Gastrocnemius medialis (tissue), 4 donors: ENCODE data around the gene DPP10. TPM values are rescaled to one million over a fixed set of nuclear protein-coding genes. Genes with fewer than 3 reads are reported as not detected.

Experiments
- ATAC-seq, 2 donors: fragments of 150-250 bp; one replicate each; pipeline ENCODE4 v1.9.1; 2016
- DNase-seq, 2 donors: peaks; one replicate each; pipeline ENCODE4 v3.0.0-alpha.2; 2019
- H3K27ac ChIP-seq, 4 donors: fragments of 200-600 bp; sonication (generic); 1 replicate in 1 of 4; 2 replicates in 3 of 4; pipeline ENCODE4 v1.5.1; 2016 to 2018; ENCODE audit warnings: mild to moderate bottlenecking in 2 of 4, moderate library complexity in 1 of 4
- H3K27me3 ChIP-seq, 3 donors: fragments of 200-600 bp; sonication (generic) in 2 of 3; 1 replicate in 1 of 3; 2 replicates in 2 of 3; pipeline versions ENCODE4 v1.5.1 to v1.6.0; 2016 to 2019; ENCODE audit warnings: mild to moderate bottlenecking in 1 of 3, moderate library complexity in 1 of 3
- H3K36me3 ChIP-seq, 2 donors: fragments of 200-600 bp; sonication (generic) in 1 of 2; one replicate each; pipeline ENCODE4 v1.5.1; 2017 to 2018
- H3K4me1 ChIP-seq, 2 donors: fragments of 200-600 bp; sonication (generic) in 1 of 2; one replicate each; pipeline ENCODE4 v1.5.1; 2016 to 2017; ENCODE audit warnings: mild to moderate bottlenecking in 2 of 2
- H3K4me3 ChIP-seq, 4 donors: fragments of 200-600 bp; sonication (generic) in 3 of 4; 1 replicate in 1 of 4; 2 replicates in 3 of 4; pipeline ENCODE4 v1.5.1; 2016 to 2019; ENCODE audit warnings: mild to moderate bottlenecking in 2 of 4
- H3K9me3 ChIP-seq, 3 donors: fragments of 200-600 bp; sonication (generic) in 2 of 3; 1 replicate in 1 of 3; 2 replicates in 2 of 3; pipeline ENCODE4 v1.5.1; 2016 to 2019
- CTCF ChIP-seq, 5 experiments: fragments of 450-650 bp in 3 of 5; fragments of 200-600 bp in 2 of 5; sonication (generic) in 2 of 5; IDR thresholded peaks in 4 of 5; conservative IDR thresholded peaks in 1 of 5; 1 replicate in 4 of 5; 2 replicates in 1 of 5; pipeline ENCODE4 v1.5.1; 2016 to 2019; ENCODE audit warnings: antibody characterized with exemption in 5 of 5, mild to moderate bottlenecking in 3 of 5, moderate library complexity in 3 of 5
- POLR2A ChIP-seq, 2 donors: fragments of 450-650 bp; IDR thresholded peaks; one replicate each; pipeline ENCODE4 v1.6.1; 2017; ENCODE audit warnings: antibody characterized with exemption in 2 of 2, mild to moderate bottlenecking in 2 of 2, moderate library complexity in 2 of 2
- in situ Hi-C, 4 donors: fragments of 200-750 bp; cut with MboI; loops; one replicate each; pipeline versions ENCODE4 v1.15.0 to v1.8.0; 2017; ENCODE audit warnings: low sequenced_read_pairs in 4 of 4
- intact Hi-C: fragments of 100-400 bp; cut with DNase I; formaldehyde crosslinking; loops from one replicate; pipeline ENCODE4 v1.15.1; 2023; ENCODE audit warnings: low total_unique reads
- total RNA-seq, 4 donors: library from RNA; depleted of rRNA; stranded (reverse); fragments of >200 nt; gene quantifications; one replicate each; pipeline versions ENCODE4 v1.1.0 to v1.2.3, GENCODE V29; 2016

The DPP10 gene
- total RNA-seq, 4 donors from 2014 or later = not detected

GRCh38 chr2:115610888-115611287, 1168.4 kb downstream of the DPP10 start:
- in situ Hi-C loops = no loop called here
- DNase-seq = no peak

GRCh38 chr2:115624332-115624731, 1181.9 kb downstream of the DPP10 start:
- Histone ChIP-seq H3K9me3 (no peaks in the 10 kb centered on the region), H3K4me1 (no peaks in the 10 kb centered on the region), H3K27ac (no peak overlapping the region), H3K27me3 (no peaks in the 10 kb centered on the region), H3K4me3 (no peak overlapping the region), H3K36me3 (no peaks in the 10 kb centered on the region)
- in situ Hi-C loops (no loop called here), intact Hi-C loops (no loop called here)
- no peak for DNase-seq
- ATAC-seq = no peak
- no peak for TF ChIP-seq CTCF (IDR thresholded peaks at IDR 0.05 in 4 of 5, conservative IDR thresholded peaks at IDR 0.05 in 1 of 5)
- TF ChIP-seq POLR2A (IDR thresholded peaks at IDR 0.05) = no peak

More at GRCh38 chr2:115610888-115611287, 1168.4 kb downstream of the DPP10 start:
- intact Hi-C loops = no loop called here
- Histone ChIP-seq H3K9me3 (no peaks in the 10 kb centered on the region), H3K4me3 (no peak overlapping the region), H3K27ac (no peak overlapping the region), H3K36me3 (no peaks in the 10 kb centered on the region), H3K27me3 (no peaks in the 10 kb centered on the region), H3K4me1 (no peaks in the 10 kb centered on the region)
- ATAC-seq = no peak
- TF ChIP-seq CTCF (IDR thresholded peaks at IDR 0.05 in 4 of 5, conservative IDR thresholded peaks at IDR 0.05 in 1 of 5) (no peak), POLR2A (IDR thresholded peaks at IDR 0.05) (no peak)

GRCh38 chr2:115634578-115634977, 1192.1 kb downstream of the DPP10 start:
- Histone ChIP-seq H3K4me3 (no peak overlapping the region), H3K36me3 (no peaks in the 10 kb centered on the region), H3K27ac (no peak overlapping the region), H3K27me3 (no peaks in the 10 kb centered on the region), H3K4me1 (no peaks in the 10 kb centered on the region), H3K9me3 (no peaks in the 10 kb centered on the region)
- DNase-seq (no peak), ATAC-seq (no peak)
- intact Hi-C loops (no loop called here), in situ Hi-C loops (no loop called here)
- TF ChIP-seq CTCF (IDR thresholded peaks at IDR 0.05 in 4 of 5, conservative IDR thresholded peaks at IDR 0.05 in 1 of 5) (no peak), POLR2A (IDR thresholded peaks at IDR 0.05) (no peak)

- no peak overlapping the region for H3K4me3 ChIP-seq
- DNase-seq (no peak), ATAC-seq (no peak)
- H3K9me3 ChIP-seq = no peaks in the 10 kb centered on the region
- H3K36me3 ChIP-seq = no peaks in the 10 kb centered on the region
- intact Hi-C loops = no loop called here
- no peaks in the 10 kb centered on the region for H3K27me3 ChIP-seq
- H3K4me1 ChIP-seq = no peaks in the 10 kb centered on the region
- in situ Hi-C loops = no loop called here
- no peak overlapping the region for H3K27ac ChIP-seq
- TF ChIP-seq POLR2A (IDR thresholded peaks at IDR 0.05) (no peak), CTCF (IDR thresholded peaks at IDR 0.05 in 4 of 5, conservative IDR thresholded peaks at IDR 0.05 in 1 of 5) (no peak)
Observed at GRCh38 chr2:115635430-115635829, 1193.0 kb downstream of the DPP10 start.

- TF ChIP-seq POLR2A (IDR thresholded peaks at IDR 0.05) (no peak), CTCF (IDR thresholded peaks at IDR 0.05 in 4 of 5, conservative IDR thresholded peaks at IDR 0.05 in 1 of 5) (no peak)
- DNase-seq (no peak), ATAC-seq (no peak)
- Histone ChIP-seq H3K4me1 (no peaks in the 10 kb centered on the region), H3K27ac (no peak overlapping the region), H3K4me3 (no peak overlapping the region), H3K36me3 (no peaks in the 10 kb centered on the region), H3K9me3 (no peaks in the 10 kb centered on the region), H3K27me3 (no peaks in the 10 kb centered on the region)
- intact Hi-C loops = no loop called here
- in situ Hi-C loops = no loop called here
Observed at GRCh38 chr2:115649731-115650130, 1207.3 kb downstream of the DPP10 start.
